ENCODE measurements around the gene EPC1.

EPC1 gene

DNA sequence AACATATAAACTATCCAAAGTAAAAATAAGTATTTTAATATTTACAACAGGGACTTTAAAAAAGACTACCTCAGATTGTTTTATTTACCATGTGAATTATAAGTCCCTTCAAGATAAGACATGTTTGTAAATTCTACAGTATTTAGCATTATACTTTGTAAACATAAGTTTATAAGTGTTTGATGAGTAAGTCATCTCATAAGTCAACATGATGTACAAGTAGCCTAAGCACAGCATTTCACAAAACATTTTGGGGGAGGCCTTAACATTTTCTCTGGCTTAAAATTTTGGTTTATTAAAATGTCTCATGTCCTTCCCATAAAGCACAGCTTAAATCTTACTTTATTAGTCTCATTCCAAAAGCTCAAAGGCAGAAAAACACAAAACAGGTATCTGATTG is 15.4 kb downstream of the EPC1 start:
- DNase-seq (ENCODE audit: low read depth), result no peak
- TF ChIP-seq, protein P1, sequence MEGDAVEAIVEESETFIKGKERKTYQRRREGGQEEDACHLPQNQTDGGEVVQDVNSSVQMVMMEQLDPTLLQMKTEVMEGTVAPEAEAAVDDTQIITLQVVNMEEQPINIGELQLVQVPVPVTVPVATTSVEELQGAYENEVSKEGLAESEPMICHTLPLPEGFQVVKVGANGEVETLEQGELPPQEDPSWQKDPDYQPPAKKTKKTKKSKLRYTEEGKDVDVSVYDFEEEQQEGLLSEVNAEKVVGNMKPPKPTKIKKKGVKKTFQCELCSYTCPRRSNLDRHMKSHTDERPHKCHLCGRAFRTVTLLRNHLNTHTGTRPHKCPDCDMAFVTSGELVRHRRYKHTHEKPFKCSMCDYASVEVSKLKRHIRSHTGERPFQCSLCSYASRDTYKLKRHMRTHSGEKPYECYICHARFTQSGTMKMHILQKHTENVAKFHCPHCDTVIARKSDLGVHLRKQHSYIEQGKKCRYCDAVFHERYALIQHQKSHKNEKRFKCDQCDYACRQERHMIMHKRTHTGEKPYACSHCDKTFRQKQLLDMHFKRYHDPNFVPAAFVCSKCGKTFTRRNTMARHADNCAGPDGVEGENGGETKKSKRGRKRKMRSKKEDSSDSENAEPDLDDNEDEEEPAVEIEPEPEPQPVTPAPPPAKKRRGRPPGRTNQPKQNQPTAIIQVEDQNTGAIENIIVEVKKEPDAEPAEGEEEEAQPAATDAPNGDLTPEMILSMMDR (conservative IDR thresholded peaks at IDR 0.05; ENCODE audit: low read length), result no peak
- no peak overlapping the region for H3K4me3 ChIP-seq (ENCODE audit: low read length)

DNA sequence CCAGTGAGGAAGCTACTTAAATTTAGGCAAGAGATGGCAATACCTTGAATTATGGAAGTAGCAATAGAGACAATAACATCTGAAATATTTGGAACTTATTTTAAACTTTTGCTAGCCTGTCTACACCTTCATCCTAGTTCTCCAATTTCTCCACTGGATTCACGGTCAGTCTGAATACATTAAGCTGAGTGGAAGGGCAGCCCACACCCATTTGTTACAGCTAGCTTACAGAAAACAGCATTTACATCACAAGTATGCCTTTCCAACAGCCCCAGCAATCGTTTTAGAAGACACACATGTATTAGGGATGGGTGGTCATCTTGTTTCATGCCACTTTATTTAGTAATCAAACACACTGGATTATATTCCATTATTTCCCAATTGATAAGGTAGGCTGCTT is 16.7 kb downstream of the EPC1 start:
- DNase-seq (ENCODE audit: low read depth), result no peak
- TF ChIP-seq, protein P1 (conservative IDR thresholded peaks at IDR 0.05; ENCODE audit: low read length), result no peak
- H3K4me3 ChIP-seq (ENCODE audit: low read length), result no peak overlapping the region

DNA sequence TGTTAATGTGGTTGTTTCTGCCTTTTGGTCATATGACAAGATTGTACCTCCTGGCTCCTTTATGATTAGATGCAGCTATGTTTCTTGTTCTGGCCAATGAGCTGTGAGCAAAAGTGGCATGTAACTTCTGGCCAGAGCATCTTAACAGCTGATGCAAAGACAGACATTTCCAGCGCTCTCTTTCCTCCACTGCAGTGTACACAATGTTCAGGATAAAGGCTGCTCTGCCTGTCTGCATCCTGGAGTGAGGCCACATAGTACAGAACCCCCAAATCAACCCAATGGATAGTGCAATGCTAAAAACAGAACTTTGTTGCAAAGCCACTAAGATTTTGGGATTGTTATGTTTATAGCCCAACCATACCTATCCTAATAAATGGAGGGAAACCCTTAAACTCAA is 17.9 kb downstream of the EPC1 start:
- TF ChIP-seq, protein P1 (conservative IDR thresholded peaks at IDR 0.05; ENCODE audit: low read length), result no peak
- DNase-seq (ENCODE audit: low read depth), result no peak
- H3K4me3 ChIP-seq (ENCODE audit: low read length), result no peak overlapping the region

DNA sequence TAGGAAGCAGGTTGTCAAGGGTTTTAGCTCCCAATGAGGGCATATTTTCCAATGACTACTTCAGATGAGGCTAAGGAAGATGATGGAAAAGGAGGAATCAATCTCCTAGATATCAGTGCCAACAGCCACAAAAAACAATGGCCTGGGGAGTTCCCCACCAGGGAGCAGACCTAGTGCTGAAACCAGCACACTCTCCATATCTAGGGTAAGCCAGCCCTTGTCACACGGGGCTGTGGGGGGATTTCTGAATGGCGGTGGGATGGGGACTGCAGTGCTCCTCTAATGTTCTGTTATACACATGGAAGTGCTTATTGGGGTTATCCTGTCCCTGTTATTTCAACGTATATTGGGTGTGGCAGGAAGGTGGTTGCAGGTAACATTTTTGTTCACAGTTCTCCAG is 18.5 kb downstream of the EPC1 start:
- TF ChIP-seq, protein P1 (conservative IDR thresholded peaks at IDR 0.05; ENCODE audit: low read length), result no peak
- H3K4me3 ChIP-seq (ENCODE audit: low read length), result no peak overlapping the region
- no peak for DNase-seq (ENCODE audit: low read depth)

DNA sequence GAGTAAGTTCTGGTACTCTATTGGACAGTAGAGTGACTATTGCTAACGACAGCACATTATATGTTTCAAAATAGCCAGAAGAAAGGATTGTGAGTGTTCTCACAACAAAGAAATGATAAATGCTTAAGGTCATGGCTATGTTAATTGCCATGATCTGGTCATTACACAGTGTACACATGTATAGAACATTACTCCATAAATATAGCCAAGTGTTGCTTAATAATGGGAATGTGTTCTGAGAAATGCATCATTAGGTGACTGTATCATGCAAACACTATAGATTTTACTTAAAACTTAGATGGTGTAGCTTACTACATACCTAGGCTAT is 19.6 kb downstream of the EPC1 start:
- no peak for DNase-seq (ENCODE audit: low read depth)
- H3K4me3 ChIP-seq (ENCODE audit: low read length), result no peak overlapping the region
- TF ChIP-seq, protein P1 (conservative IDR thresholded peaks at IDR 0.05; ENCODE audit: low read length), result no peak

DNA sequence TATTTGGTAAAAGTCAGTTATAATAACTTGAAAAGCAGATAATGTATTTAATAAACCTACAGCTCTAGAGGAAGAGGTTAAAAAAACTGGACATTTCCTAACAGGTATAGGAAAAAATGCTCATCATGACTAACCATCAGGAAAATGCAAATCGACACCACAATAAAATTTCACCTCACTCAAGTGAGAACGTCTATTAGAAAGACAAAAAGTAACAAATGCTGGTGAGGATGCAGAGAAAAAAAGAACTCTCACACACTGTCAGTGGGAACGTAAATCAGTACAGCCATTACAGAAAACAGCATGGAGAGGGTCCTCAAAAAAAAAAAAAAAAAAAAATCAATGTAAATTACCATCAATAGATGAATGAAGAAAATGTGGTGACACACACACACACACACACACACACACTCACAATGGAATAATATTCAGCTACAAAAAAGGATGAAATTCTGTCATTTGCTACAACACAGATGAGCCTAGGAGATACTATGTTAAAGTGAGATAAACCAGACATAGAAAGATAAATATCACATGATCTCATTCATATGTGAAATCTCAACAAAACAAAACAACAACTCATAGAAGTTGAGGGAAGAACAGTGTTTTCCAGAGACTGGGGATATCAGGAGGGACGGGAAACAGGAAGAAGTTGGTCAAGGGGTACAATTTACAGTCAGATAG is 20.1 kb downstream of the EPC1 start:
- DNase-seq (ENCODE audit: low read depth), result no peak
- TF ChIP-seq, protein P1 (conservative IDR thresholded peaks at IDR 0.05; ENCODE audit: low read length), result no peak
- no peak overlapping the region for H3K4me3 ChIP-seq (ENCODE audit: low read length)

DNA sequence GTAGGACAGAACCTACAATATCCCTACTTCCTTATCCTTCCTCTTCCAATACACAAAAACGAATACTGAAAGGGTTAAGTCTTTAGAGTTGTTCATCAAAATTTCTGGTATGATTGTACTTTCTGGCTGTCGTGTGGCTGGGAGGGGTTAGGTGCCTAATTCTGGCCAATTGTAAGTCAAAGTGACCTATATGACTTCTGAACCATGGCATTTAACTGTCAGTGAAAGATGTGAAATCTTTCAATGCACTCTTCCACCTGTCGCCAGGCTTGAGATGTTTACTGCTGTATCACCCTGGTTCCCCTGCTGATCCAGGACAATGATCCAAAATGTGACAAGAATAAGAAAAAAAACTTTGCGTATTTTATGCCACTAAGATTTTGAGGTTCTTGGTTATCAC is 20.8 kb downstream of the EPC1 start:
- no peak overlapping the region for H3K4me3 ChIP-seq (ENCODE audit: low read length)
- TF ChIP-seq, protein P1 (conservative IDR thresholded peaks at IDR 0.05; ENCODE audit: low read length), result no peak
- DNase-seq (ENCODE audit: low read depth), result no peak

Measured in AG10803 (cell line).